HG02852 (cell line): ENCODE data around the gene GGN.
A peak's percentile ranks its signal among the peaks of the same experiment; 100 is the strongest.
"Not testable (repeated sequence)": the region's sequence is repeated elsewhere in the genome, so short reads cannot be mapped to it uniquely, and the experiment has no call there.

ENCODE experiments used
- ATAC-seq: cut with Tn5 transposase; IDR thresholded peaks from one replicate; pipeline ENCODE4 v1.9.1; 2021; ENCODE audit warnings: mild to moderate bottlenecking, moderate library complexity; ENCODE audit not compliant: unreplicated experiment

Gene GGN

DNA sequence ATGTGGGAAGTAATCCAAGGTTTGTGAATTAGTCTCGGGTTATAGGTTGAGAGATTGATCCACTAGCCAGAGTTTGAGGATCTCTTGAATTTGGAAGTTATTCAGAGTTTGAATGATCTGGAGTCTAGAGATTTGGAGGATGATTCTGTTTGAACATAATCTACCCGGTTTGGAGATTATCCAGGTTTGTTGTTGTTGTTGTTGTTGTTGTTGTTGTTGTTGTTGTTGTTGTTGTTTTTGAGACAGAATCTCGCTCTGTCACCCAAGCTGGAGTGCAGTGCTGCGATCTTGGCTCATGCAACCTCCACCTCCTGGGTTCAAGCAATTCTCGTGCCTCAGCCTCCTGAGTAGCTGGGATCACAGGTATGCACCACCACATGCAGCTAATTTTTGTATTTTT is 24.1 kb upstream of the GGN start:
- ATAC-seq, result not testable (repeated sequence)

DNA sequence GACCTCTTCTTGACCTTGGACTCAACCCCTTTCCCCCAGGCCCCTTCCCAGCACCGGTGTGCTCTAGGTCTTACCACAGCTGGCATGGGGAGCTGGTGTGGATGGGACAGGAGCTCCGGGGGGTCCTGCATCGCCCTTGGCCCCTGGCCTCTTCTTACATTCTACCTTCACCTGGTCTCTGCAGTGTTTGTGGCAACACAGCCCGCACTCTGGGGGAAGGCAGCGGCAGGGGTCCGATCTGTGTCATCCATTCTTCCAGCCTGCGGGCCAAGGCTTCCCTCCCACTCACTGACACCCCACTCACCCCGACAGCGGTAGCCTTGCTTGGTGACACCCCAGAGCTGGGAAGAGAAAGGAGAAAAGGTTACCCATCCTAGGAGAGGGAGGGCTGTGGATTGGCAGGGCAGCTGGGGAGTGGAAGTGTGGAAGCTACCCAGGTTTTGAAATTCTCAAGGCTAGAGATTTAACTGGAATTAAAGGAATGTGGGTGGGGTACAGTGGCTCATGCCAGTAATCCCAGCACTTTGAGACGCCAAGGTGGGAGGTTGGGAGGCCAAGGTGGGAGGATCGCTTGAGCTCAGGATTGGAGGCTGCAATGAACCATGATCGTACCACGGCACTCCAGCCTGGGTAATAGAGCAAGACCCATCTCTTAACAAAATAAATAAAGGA is 23.3 kb upstream of the GGN start:
- no peak for ATAC-seq

DNA sequence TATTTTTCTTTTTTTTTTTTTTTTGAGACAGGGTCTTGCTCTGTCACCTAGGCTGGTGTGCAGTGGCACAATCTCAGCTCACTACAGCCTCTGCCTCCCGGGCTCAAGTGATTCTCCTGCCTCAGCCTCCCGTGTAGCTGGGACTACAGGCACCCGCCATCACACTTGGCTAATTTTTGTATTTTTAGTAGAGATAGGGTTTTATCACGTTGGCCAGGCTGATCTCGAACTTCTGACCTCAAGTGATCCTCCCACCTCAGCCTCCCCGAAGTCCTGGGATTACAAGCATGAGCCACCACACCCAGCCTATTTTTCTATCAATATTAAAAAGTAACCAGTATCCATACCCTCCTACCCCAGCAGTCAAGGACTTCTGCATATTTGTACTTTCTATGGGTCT is 22.6 kb upstream of the GGN start:
- not testable (repeated sequence) for ATAC-seq

GRCh38 chr19:38409631-38410133 is 21.8 kb upstream of the GGN start:
- no peak for ATAC-seq

GRCh38 chr19:38405276-38405675 is 17.4 kb upstream of the GGN start:
- ATAC-seq, result no peak

DNA sequence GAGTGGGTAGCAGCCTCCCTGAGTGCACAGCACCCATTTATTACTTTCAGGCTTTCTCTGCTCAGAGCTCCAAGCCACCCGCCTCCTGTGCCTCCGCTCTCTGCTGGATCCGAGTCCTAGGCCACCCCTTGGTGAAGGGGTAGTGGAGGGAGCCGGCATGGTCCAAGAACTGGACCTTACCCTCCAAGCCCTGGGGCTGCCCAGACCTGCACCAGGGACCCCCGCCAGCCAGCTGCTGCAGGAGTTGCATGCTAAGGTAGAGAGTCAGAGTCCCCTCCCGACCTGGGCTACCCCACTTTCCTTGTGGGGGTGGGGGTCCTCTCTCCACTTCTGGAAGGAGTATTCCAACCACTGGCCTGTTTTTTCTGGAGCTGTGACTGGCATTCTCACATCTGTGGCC is 17.0 kb upstream of the GGN start:
- no peak for ATAC-seq

DNA sequence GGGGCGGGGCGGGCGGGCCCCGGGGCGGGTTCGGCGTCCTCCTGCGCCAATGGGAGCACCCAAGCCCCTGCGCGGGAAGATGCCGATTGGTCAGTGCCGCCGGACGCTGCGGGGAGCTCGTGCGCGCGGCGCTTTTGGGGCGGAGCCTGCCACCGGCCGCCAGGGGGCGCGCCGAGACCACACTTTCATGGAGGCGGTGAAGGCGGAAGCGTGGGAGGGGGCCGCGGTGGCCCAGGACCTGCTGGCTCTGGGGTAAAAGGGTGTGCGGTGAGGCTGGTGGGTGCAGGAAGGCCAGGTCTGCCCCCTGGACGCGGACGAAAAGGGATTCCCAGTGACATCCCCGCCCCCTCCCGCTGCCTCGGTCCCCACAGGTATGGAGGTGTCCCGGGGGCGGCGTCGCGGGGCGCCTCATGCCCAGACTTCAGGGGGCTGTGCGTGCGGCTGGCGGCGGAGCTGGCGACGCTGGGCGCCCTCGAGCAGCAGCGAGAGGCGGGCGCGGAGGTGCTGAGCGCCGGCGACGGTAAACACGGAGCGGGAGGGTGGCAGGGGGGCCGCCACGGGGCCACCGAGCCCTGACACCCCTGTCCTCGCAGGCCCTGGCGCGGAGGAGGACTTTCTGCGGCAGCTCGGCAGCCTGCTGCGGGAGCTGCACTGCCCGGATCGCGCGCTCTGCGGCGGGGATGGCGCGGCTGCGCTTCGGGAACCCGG is 15.3 kb upstream of the GGN start, which contains the start of gene FAM98C:
FAM98C (plus strand) TSS at position 127 of the 708 bp plus-strand sequence; CDS start at position 188, 61 bp downstream.
- ATAC-seq, result peak; percentile 86

GRCh38 chr19:38402623-38402966 is 14.8 kb upstream of the GGN start:
- ATAC-seq, result no peak

GRCh38 chr19:38401148-38401547 is 13.3 kb upstream of the GGN start:
- no peak for ATAC-seq

- ATAC-seq, result no peak
These were observed 12.5 kb upstream of the GGN start for GRCh38 chr19:38400361-38400760.

DNA sequence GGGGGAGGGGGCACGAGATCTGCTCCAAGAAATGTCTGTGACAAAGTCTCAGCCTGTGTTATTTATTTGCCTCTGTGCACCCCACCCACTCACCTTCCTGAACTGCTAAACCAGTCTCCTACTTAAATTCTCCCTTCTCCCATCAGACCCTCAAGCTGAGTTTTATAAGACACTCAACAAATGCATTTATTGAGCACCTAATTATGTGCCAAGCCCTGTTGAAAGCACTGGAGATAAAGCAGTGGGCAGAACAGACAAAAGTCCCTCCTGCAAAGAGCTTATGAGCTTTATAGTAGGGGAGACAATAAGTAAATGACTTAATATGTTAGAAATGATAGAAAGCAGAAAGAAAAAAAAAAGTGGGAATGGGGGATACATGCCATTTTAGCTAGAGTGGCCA is 11.7 kb upstream of the GGN start:
- no peak for ATAC-seq

- no peak for ATAC-seq
These were observed 11.2 kb upstream of the GGN start for GRCh38 chr19:38399081-38399480.

DNA sequence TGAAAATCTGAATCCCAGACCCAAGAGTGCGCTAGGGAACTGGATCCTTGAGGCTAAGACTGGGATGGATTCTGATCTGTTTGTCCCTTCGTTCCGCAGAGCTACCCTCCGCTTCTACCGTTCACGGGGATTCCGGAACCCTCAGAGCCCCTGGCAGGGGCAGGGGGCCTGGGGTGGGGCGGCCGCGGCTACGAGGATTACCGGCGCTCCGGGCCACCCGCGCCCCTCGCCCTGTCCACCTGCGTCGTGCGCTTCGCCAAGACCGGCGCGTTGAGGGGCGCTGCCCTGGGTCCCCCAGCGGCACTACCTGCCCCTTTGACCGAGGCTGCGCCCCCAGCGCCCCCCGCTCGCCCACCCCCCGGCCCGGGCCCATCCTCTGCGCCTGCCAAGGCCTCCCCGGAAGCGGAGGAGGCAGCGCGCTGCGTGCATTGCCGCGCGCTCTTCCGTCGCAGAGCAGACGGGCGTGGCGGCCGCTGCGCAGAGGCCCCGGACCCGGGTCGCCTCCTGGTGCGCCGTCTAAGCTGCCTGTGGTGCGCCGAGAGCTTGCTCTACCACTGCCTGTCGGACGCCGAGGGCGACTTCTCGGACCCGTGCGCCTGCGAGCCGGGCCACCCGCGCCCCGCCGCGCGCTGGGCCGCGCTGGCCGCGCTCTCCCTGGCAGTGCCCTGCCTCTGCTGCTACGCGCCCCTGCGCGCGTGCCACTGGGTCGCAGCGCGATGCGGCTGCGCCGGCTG is 7.7 kb upstream of the GGN start:
- no peak for ATAC-seq

DNA sequence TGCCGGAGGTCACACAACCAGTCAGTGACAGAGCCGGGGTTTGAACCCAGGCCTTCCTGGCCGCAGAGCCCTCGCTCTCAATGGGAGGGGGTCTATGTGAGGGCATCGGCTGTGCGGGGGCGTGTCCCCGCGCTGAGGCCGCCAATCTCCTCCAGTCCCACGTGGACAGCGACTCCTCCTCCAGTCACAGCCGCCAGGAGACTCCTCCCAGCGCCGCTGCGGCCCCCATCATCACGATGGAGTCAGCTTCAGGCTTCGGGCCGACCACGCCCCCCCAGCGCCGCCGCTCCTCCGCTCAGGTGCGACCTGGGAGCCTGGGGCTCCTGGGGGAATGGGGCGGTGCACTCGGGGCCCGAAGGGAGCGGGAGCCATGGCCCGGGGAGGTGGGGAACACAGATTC is 6.7 kb upstream of the GGN start:
- ATAC-seq, result no peak

DNA sequence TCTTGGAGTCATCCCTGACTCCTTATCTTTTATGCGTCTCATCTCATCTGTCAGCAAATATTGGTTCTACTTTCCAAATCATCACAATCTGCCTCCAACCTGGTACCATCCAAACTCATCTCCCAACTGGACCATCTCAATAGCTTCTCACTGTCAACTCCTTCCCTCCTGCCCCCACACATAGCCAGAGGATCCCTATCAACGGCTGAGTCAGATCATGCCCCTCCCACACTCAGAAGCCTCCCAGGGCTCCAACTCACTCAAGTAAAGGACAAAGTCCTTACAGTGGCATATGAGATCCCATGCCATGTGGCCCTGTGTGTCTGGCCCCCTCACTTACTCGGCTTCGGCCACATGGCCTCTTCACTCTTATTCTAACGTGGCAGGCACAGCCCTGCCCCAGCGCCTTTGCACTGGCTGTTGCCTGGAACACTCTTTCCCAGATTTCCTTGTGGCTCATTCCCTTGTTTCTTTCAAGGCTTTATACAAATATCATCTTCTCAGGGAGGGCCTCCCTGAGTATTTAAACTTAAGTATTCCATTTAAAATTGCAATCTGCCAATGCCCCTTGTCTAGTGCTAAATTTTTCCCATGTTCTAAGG is 5.0 kb upstream of the GGN start:
- no peak for ATAC-seq

- no peak for ATAC-seq
These were observed 4.2 kb upstream of the GGN start for GRCh38 chr19:38391911-38392464.

DNA sequence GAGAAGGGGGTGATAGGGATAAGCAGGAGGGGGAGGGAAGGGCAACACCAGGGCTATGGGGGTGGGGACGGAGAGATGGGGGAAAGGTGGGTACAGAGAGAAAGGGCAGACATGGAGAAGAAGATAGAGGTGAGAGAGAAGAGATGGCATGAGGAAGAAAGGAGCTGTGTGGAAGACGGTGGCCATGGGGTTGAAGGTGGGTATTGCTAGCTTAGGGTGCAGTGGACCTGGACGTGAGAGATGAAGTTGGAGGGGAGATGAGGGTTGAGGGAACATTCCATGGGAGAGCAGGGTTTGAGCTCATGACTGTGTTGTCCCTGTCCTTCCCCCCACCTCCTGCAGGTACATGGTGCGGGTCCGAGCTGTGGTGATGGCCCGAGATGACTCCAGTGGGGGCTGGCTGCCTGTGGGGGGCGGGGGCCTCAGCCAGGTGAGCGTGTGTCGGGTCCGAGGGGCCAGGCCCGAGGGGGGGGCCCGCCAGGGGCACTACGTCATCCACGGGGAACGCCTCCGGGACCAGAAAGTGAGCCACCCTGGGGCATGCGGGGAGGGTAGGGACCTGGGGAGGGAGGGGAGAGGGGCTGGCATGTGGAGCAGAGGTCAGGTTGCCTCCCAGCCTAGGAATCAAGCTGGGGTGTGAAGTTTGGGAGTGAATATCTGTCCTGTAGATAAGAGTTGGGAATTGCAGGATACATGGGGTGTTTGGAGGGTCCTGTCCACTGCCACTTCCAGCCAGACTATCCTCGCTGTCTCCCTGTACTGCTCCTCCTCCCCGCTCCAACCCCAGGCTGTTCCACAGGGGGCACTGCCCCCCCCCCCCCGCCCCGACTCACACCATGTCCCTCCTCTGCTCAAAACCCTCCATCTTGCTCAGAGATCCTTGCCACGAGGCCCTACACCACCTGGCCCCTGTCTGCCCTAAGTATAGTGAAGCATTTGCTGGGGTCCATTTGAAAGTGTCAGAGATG is 2.4 kb upstream of the GGN start:
- ATAC-seq, result no peak

GRCh38 chr19:38389101-38389925 is 1.5 kb upstream of the GGN start:
- ATAC-seq, result no peak
